Hepatocyte (in vitro differentiated cells): ENCODE data around the gene WNT7B. TPM values are rescaled to one million over a fixed set of nuclear protein-coding genes. Genes with fewer than 3 reads are reported as not detected.

ENCODE experiments used
- DNase-seq: peaks from one replicate; pipeline ENCODE4 v3.0.0-alpha.2; 2016; ENCODE audit warnings: low spot score
- H2AFZ ChIP-seq: fragments of 200-600 bp; sonication (generic); 2 replicates; pipeline ENCODE4 v1.6.0; 2016; ENCODE audit warnings: antibody characterized with exemption, mild to moderate bottlenecking
- H3K27ac ChIP-seq: fragments of 200-600 bp; sonication (generic); 2 replicates; pipeline ENCODE4 v1.5.1; 2016; ENCODE audit warnings: mild to moderate bottlenecking
- H3K27me3 ChIP-seq: fragments of 200-600 bp; sonication (generic); 2 replicates; pipeline ENCODE4 v1.6.1; 2016
- H3K36me3 ChIP-seq: fragments of 200-600 bp; sonication (generic); replicated peaks from 2 replicates; pipeline ENCODE4 v1.5.1; 2016; ENCODE audit warnings: low read depth; ENCODE audit not compliant: insufficient read depth
- H3K4me1 ChIP-seq: fragments of 200-600 bp; sonication (generic); 2 replicates; pipeline ENCODE4 v1.5.1; 2016; ENCODE audit warnings: mild to moderate bottlenecking, moderate library complexity; ENCODE audit not compliant: insufficient read depth
- H3K4me2 ChIP-seq: fragments of 200-600 bp; sonication (generic); 2 replicates; pipeline ENCODE4 v1.6.0; 2016
- H3K4me3 ChIP-seq: fragments of 200-600 bp; sonication (generic); 2 replicates; pipeline ENCODE4 v1.5.1; 2016; ENCODE audit warnings: mild to moderate bottlenecking
- H3K79me2 ChIP-seq: fragments of 200-600 bp; sonication (generic); 2 replicates; pipeline ENCODE4 v1.6.0; 2017; ENCODE audit warnings: mild to moderate bottlenecking
- H3K9me2 ChIP-seq: fragments of 200-600 bp; sonication (generic); replicated peaks from 2 replicates; pipeline ENCODE4 v1.6.0; 2017; ENCODE audit warnings: mild to moderate bottlenecking; ENCODE audit not compliant: insufficient read depth
- H3K9me3 ChIP-seq: fragments of 200-600 bp; sonication (generic); 2 replicates; pipeline ENCODE4 v1.5.1; 2016; ENCODE audit warnings: low read depth, mild to moderate bottlenecking
- H4K20me1 ChIP-seq: fragments of 200-600 bp; sonication (generic); 2 replicates; pipeline ENCODE4 v1.6.0; 2016; ENCODE audit warnings: mild to moderate bottlenecking; ENCODE audit not compliant: insufficient read depth, poor library complexity, severe bottlenecking
- EZH2 ChIP-seq: fragments of 200-600 bp; sonication (generic); IDR thresholded peaks from 2 replicates; pipeline ENCODE4 v1.6.1; 2016; ENCODE audit warnings: antibody characterized with exemption, mild to moderate bottlenecking, borderline replicate concordance
- EZH2phosphoT487 ChIP-seq: fragments of 200-600 bp; sonication (generic); IDR thresholded peaks from one replicate; pipeline ENCODE4 v1.6.1; 2018; ENCODE audit warnings: antibody characterized with exemption, mild to moderate bottlenecking, low read depth, moderate library complexity; ENCODE audit not compliant: unreplicated experiment, severe bottlenecking
- WGBS: methylation state at CpG from one replicate; pipeline ENCODE4 v1.1.6; 2016; ENCODE audit warnings: low lambda C conversion rate; ENCODE audit errors: missing lambda C conversion rate; 5-methylcytosine and 5-hydroxymethylcytosine counted together
- polyA plus RNA-seq: library from polyadenylated mRNA; unstranded; fragments of >200 nt; fragmentation: Nextera tagmentation; extraction: Ambion mirVana; gene quantifications from 2 replicates; pipeline ENCODE4 v1.2.1, GENCODE V29; 2016
- total RNA-seq: library from RNA; depleted of rRNA; stranded (reverse); fragments of >200 nt; gene quantifications from 2 replicates; pipeline ENCODE4 v1.2.3, GENCODE V29; 2014
- TF ChIP-seq, protein P1 (sequence below): fragments of 200-600 bp; sonication (generic); IDR thresholded peaks from 2 replicates; pipeline ENCODE4 v1.5.1; 2016; ENCODE audit warnings: antibody characterized with exemption, mild to moderate bottlenecking; ENCODE audit not compliant: poor library complexity

Gene WNT7B
- total and polyA plus RNA-seq, 2 experiments from 2014 or later, result 1.9 to 2.4 TPM

DNA sequence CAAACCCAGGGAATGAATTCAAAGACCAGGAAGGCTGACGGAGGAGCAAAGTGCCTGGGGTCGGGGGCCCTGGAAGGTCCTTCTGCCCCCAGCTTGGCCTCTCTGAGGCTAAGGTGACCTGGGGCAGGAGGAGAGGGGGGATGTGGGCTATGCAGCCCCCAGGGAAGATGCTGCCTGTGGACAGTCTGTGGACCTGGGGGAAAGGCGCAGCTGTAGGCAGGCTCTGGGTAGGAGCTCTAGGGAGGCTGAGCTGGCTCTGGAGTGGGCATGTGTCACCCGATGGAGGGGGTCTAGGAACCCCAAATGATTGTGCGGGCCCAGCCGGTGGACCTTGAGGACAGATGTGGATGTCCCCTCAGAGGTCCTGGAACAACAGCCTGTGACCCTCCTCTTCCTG, 42.8 kb downstream of the WNT7B start:
- H3K27me3 ChIP-seq, result no peaks in the 10 kb centered on the region
- no peak overlapping the region for H2AFZ ChIP-seq
- H3K27ac ChIP-seq, result no peak overlapping the region
- H3K79me2 ChIP-seq, result no peaks in the 10 kb centered on the region
- H3K36me3 ChIP-seq, result no peaks in the 10 kb centered on the region
- DNase-seq, result no peak
- no peak overlapping the region for H3K4me3 ChIP-seq
- H3K9me3 ChIP-seq, result no peaks in the 10 kb centered on the region
- no peak overlapping the region for H3K4me2 ChIP-seq
- WGBS, result 85% methylated on average over 6 of the region's 6 CpGs
- TF ChIP-seq EZH2phosphoT487, result no peak
- TF ChIP-seq, protein P1, sequence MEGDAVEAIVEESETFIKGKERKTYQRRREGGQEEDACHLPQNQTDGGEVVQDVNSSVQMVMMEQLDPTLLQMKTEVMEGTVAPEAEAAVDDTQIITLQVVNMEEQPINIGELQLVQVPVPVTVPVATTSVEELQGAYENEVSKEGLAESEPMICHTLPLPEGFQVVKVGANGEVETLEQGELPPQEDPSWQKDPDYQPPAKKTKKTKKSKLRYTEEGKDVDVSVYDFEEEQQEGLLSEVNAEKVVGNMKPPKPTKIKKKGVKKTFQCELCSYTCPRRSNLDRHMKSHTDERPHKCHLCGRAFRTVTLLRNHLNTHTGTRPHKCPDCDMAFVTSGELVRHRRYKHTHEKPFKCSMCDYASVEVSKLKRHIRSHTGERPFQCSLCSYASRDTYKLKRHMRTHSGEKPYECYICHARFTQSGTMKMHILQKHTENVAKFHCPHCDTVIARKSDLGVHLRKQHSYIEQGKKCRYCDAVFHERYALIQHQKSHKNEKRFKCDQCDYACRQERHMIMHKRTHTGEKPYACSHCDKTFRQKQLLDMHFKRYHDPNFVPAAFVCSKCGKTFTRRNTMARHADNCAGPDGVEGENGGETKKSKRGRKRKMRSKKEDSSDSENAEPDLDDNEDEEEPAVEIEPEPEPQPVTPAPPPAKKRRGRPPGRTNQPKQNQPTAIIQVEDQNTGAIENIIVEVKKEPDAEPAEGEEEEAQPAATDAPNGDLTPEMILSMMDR, result no peak
- no peak for TF ChIP-seq EZH2
- no peaks in the 10 kb centered on the region for H4K20me1 ChIP-seq
- no peaks in the 10 kb centered on the region for H3K9me2 ChIP-seq
- no peaks in the 10 kb centered on the region for H3K4me1 ChIP-seq

DNA sequence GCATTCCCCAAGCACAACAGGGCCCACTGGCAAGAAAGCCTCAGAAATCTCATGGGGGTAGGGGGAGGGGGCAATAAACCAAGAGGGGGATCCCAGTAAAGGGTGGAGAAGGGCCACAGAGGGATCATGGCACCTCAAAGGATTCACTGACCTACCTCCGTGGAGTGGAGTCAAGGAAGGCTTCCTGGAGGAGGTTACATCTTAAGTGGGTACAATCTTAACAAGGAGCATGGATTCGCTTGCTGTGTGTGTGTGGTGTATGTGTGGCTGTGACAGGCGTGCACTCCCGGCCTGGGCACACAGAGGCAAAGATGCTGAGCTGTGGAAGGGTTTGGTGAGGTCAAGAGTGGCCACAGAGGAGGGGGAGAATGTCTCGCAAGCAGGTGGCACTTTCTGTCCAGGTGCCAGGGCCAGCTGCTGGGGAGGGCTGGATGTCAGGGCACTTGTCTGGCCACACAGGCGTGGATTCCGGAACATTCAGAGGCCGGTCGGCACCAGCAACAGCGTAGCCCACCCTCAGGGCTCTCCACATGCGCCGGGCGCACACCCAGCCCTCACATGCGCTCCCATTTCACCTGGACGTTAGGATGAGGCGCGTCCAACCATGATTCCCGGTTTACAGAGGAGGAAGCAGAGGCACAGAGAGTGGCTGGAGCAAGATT, 43.3 kb downstream of the WNT7B start:
- H2AFZ ChIP-seq, result no peak overlapping the region
- no peak for DNase-seq
- H3K79me2 ChIP-seq, result no peaks in the 10 kb centered on the region
- H3K36me3 ChIP-seq, result no peaks in the 10 kb centered on the region
- H3K4me3 ChIP-seq, result no peak overlapping the region
- TF ChIP-seq, protein P1, result no peak
- TF ChIP-seq EZH2 (no peak), EZH2phosphoT487 (no peak)
- H3K4me2 ChIP-seq, result no peak overlapping the region
- WGBS, result 95% methylated on average over 18 of the region's 18 CpGs
- H3K9me2 ChIP-seq, result no peaks in the 10 kb centered on the region
- H4K20me1 ChIP-seq, result no peaks in the 10 kb centered on the region
- H3K9me3 ChIP-seq, result no peaks in the 10 kb centered on the region
- no peaks in the 10 kb centered on the region for H3K27me3 ChIP-seq
- H3K27ac ChIP-seq, result no peak overlapping the region
- no peaks in the 10 kb centered on the region for H3K4me1 ChIP-seq

DNA sequence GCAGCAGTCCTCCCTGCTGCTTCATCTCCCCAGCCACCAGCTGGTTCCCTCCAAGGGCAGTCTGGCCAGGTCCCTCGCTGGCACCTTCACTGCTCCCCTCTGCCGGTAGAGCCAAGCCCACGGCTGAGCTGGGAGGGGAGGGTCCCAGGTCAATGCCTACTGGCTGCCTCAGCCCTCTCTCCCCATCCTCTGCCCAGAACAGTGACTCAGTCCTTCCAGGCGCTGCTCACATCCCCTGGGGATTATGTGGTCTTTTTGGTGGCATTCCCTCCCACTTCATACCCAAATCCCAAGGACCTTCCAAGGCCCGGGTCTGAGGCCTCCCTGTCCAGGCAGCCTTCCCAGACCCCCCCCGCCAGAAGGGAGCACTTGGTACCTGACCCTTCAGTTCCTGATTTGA, 44.9 kb downstream of the WNT7B start:
- no peaks in the 10 kb centered on the region for H3K27me3 ChIP-seq
- H3K36me3 ChIP-seq, result no peaks in the 10 kb centered on the region
- WGBS, result 84% methylated on average over 6 of the region's 6 CpGs
- H3K4me3 ChIP-seq, result no peak overlapping the region
- H3K79me2 ChIP-seq, result no peaks in the 10 kb centered on the region
- H3K9me3 ChIP-seq, result no peaks in the 10 kb centered on the region
- no peaks in the 10 kb centered on the region for H3K4me1 ChIP-seq
- no peaks in the 10 kb centered on the region for H3K9me2 ChIP-seq
- TF ChIP-seq EZH2phosphoT487 (no peak), EZH2 (no peak)
- TF ChIP-seq, protein P1, result no peak
- no peak overlapping the region for H3K27ac ChIP-seq
- H3K4me2 ChIP-seq, result no peak overlapping the region
- no peak overlapping the region for H2AFZ ChIP-seq
- H4K20me1 ChIP-seq, result no peaks in the 10 kb centered on the region
- DNase-seq, result no peak

DNA sequence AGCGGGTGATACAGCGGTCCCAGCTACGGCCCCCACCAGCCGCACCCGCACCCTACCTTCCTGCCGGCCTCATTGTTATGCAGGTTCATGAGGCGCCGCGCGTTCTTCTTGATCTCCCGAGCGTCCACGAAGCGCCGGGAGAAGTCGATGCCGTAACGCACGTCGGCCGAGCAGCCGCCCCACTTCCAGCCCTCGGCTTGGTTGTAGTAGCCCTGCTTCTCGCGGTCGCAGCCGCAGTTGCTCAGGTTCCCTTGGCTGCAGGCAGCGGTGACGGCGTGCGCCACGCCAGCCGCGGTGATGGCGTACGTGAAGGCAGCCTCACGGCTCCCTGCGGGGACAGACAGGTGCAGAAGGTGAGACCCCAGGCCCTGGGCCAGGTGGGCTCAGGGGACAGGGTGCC, 45.9 kb downstream of the WNT7B start:
- Histone ChIP-seq H3K9me3 (no peaks in the 10 kb centered on the region), H2AFZ (no peak overlapping the region), H4K20me1 (no peaks in the 10 kb centered on the region), H3K36me3 (no peaks in the 10 kb centered on the region), H3K79me2 (no peaks in the 10 kb centered on the region), H3K4me2 (no peak overlapping the region), H3K4me1 (no peaks in the 10 kb centered on the region), H3K4me3 (no peak overlapping the region), H3K27ac (no peak overlapping the region), H3K9me2 (no peaks in the 10 kb centered on the region), H3K27me3 (no peaks in the 10 kb centered on the region)
- TF ChIP-seq EZH2phosphoT487 (no peak), EZH2 (no peak)
- TF ChIP-seq, protein P1, result no peak
- 99% methylated on average over 33 of the region's 38 CpGs for WGBS
- DNase-seq, result no peak
